B cell (primary cell): ENCODE measurements around the gene RNF112. TPM values are rescaled to one million over a fixed set of nuclear protein-coding genes. Genes with fewer than 3 reads are reported as not detected.
"Not testable (repeated sequence)": the region's sequence is repeated elsewhere in the genome, so short reads cannot be mapped to it uniquely, and the experiment has no call there.

ENCODE experiments used
- ATAC-seq: fragments of 200-7000 bp; cut with Tn5 transposase; one replicate; pipeline ENCODE4 v1.10.0; 2021; ENCODE audit warnings: low read depth, mild to moderate bottlenecking, moderate number of reproducible peaks, moderate library complexity
- CTCF ChIA-PET: fragments of 350-600 bp; sonication (Branson Sonifier 250); formaldehyde crosslinking; loops from one replicate; lab custom pipeline; 2021; ENCODE audit warnings: antibody characterized with exemption, inconsistent platforms; lab: Charles Lee
- POLR2A ChIA-PET: fragments of 350-600 bp; sonication (Branson Sonifier 250); formaldehyde crosslinking; loops from one replicate; lab custom pipeline; 2021; ENCODE audit warnings: antibody characterized with exemption; lab: Charles Lee
- DNase-seq: peaks from one replicate; pipeline ENCODE4 v3.0.0; 2013
- H2AFZ ChIP-seq: 2 replicates; pipeline ENCODE4 v1.6.1; 2012; ENCODE audit warnings: mild to moderate bottlenecking, low read depth, low read length; ENCODE audit not compliant: insufficient read depth, poor library complexity, severe bottlenecking
- H3K27ac ChIP-seq, 2 donors: 1 replicate in 1 of 2; 2 replicates in 1 of 2; pipeline ENCODE4 v1.5.1; 2012 to 2013; ENCODE audit warnings: low read length in 2 of 2, mild to moderate bottlenecking in 2 of 2, moderate library complexity in 1 of 2
- H3K27me3 ChIP-seq, 4 experiments: fragments of 200-600 bp in 1 of 4; sonication (generic) in 1 of 4; replicated peaks in 1 of 4; 1 replicate in 2 of 4; 2 replicates in 2 of 4; pipeline versions ENCODE4 v1.6.1 to v1.7.0; 2013 to 2016; ENCODE audit warnings: low read length in 3 of 4, mild to moderate bottlenecking in 2 of 4, mixed read lengths in 1 of 4, moderate library complexity in 1 of 4; ENCODE audit not compliant: insufficient read depth in 4 of 4, control insufficient read depth in 3 of 4; ENCODE audit errors: control extremely low read depth in 1 of 4
- H3K36me3 ChIP-seq, 2 experiments: replicated peaks in 1 of 2; 1 replicate in 1 of 2; 2 replicates in 1 of 2; pipeline versions ENCODE4 v1.6.1 to v1.7.1; 2013; ENCODE audit warnings: low read length in 1 of 2; ENCODE audit not compliant: insufficient read depth in 2 of 2, control insufficient read depth in 1 of 2; ENCODE audit errors: control extremely low read depth in 1 of 2, extremely low read depth in 1 of 2
- H3K4me1 ChIP-seq, 2 donors: fragments of 200-600 bp in 1 of 2; sonication (generic) in 1 of 2; 1 replicate in 1 of 2; 2 replicates in 1 of 2; pipeline versions ENCODE4 v1.5.1 to v1.6.1; 2013 to 2017; ENCODE audit warnings: low read length in 2 of 2; ENCODE audit not compliant: control insufficient read depth in 2 of 2, insufficient read depth in 2 of 2
- H3K4me2 ChIP-seq: replicated peaks from 2 replicates; pipeline ENCODE3; 2012; ENCODE audit warnings: mild to moderate bottlenecking, low read depth, low read length; ENCODE audit not compliant: poor library complexity, severe bottlenecking
- H3K4me3 ChIP-seq, 5 experiments: fragments of 200-600 bp in 1 of 5; sonication (generic) in 1 of 5; 1 replicate in 3 of 5; 2 replicates in 2 of 5; pipeline versions ENCODE4 v1.5.1 to v1.7.0; 2011 to 2016; ENCODE audit warnings: low read length in 4 of 5, mild to moderate bottlenecking in 4 of 5, low read depth in 2 of 5, control low read depth in 1 of 5, moderate library complexity in 1 of 5; ENCODE audit not compliant: insufficient read depth in 1 of 5; ENCODE audit errors: control extremely low read depth in 1 of 5, extremely low read depth in 1 of 5
- H3K79me2 ChIP-seq: fragments of 200-600 bp; sonication (generic); one replicate; pipeline ENCODE4 v1.6.0; 2016; ENCODE audit warnings: low read length; ENCODE audit not compliant: control insufficient read depth, insufficient read depth
- H3K9ac ChIP-seq: fragments of 200-600 bp; sonication (generic); 2 replicates; pipeline ENCODE4 v1.6.1; 2017; ENCODE audit warnings: mild to moderate bottlenecking, low read length, moderate library complexity
- H3K9me3 ChIP-seq, 3 donors: one replicate each; pipeline versions ENCODE4 v1.6.1 to v1.7.1; 2013; ENCODE audit warnings: low read length in 2 of 3; ENCODE audit not compliant: control insufficient read depth in 2 of 3, insufficient read depth in 1 of 3; ENCODE audit errors: control extremely low read depth in 1 of 3
- H4K20me1 ChIP-seq: 2 replicates; pipeline ENCODE4 v1.6.0; 2012; ENCODE audit warnings: mild to moderate bottlenecking, low read length; ENCODE audit not compliant: insufficient read depth, control insufficient read depth, poor library complexity, severe bottlenecking
- H3K27ac Mint-ChIP-seq: one replicate; pipeline ENCODE4 v1.8.0; 2021; ENCODE audit warnings: mixed read lengths
- H3K27me3 Mint-ChIP-seq: one replicate; pipeline ENCODE4 v1.8.0; 2021; ENCODE audit warnings: mixed read lengths
- H3K4me1 Mint-ChIP-seq: one replicate; pipeline ENCODE4 v1.8.0; 2021; ENCODE audit warnings: mixed read lengths
- H3K4me3 Mint-ChIP-seq: one replicate; pipeline ENCODE4 v1.8.0; 2021; ENCODE audit warnings: mixed read lengths
- H3K9me3 Mint-ChIP-seq: one replicate; pipeline ENCODE4 v1.8.0; 2022; ENCODE audit warnings: mixed read lengths; ENCODE audit not compliant: insufficient read depth
- EZH2 ChIP-seq: IDR thresholded peaks from 2 replicates; pipeline ENCODE4 v1.6.1; 2012; ENCODE audit warnings: borderline replicate concordance, low read depth, mild to moderate bottlenecking, moderate library complexity, low read length; ENCODE audit not compliant: insufficient read depth, poor library complexity, severe bottlenecking
- WGBS: methylation state at CpG from one replicate; pipeline ENCODE4 v1.1.5; 2013; ENCODE audit warnings: missing lambda C conversion rate; ENCODE audit not compliant: insufficient coverage; 5-methylcytosine and 5-hydroxymethylcytosine counted together
- intact Hi-C: fragments of 100-400 bp; cut with micrococcal nuclease; formaldehyde crosslinking; loops from one replicate; pipeline ENCODE4 v1.10.0; 2022
- polyA plus RNA-seq: library from polyadenylated mRNA; depleted of rRNA; stranded (reverse); fragments of >200 nt; gene quantifications from 2 replicates; pipeline ENCODE4 v1.2.3, GENCODE V29; 2012
- total RNA-seq, 2 donors: library from RNA; stranded (reverse); fragments of 120-200 nt in 1 of 2; gene quantifications; 1 replicate in 1 of 2; 2 replicates in 1 of 2; pipeline versions ENCODE4 v1.2.3 to v1.2.4, GENCODE V29; 2013 to 2022
- TF ChIP-seq, protein P1 (sequence below): fragments of 200-600 bp; IDR thresholded peaks from one replicate; pipeline ENCODE4 v1.8.0; 2022; ENCODE audit warnings: antibody characterized with exemption, mild to moderate bottlenecking

RNF112 gene
- total and polyA plus RNA-seq, 2 donors (not counting 1 experiment from before 2014, with no cell fraction given) = 0.30 to 0.62 TPM

- Histone ChIP-seq H3K9ac (no peak overlapping the region), H3K4me3 (no peak overlapping the region), H3K4me1 (peaks cover 47 to 54% of the 10 kb centered on the region in 2 donors), H3K36me3 (no peaks in the 10 kb centered on the region), H3K79me2 (no peaks in the 10 kb centered on the region), H4K20me1 (no peaks in the 10 kb centered on the region), H3K27me3 (peaks cover 0 to 1% (median 0%) of the 10 kb centered on the region in 4 experiments), H2AFZ (no peak overlapping the region), H3K9me3 (peaks cover 0 to 10% (median 0%) of the 10 kb centered on the region in 3 donors), H3K4me2 (peak overlapping the region; percentile 10), H3K27ac (peak overlapping the region in 1 of 2 donors; percentile 10)
- Mint-ChIP-seq H3K27ac (peak overlapping the region; percentile 73), H3K27me3 (no peaks in the 10 kb centered on the region), H3K4me3 (peak overlapping the region; percentile 13), H3K9me3 (no peaks in the 10 kb centered on the region), H3K4me1 (peaks cover 52% of the 10 kb centered on the region)
- DNase-seq (no peak), ATAC-seq (no peak)
- POLR2A ChIA-PET = interaction anchor here (0.7 kb wide), 1 partner anchor 84 kb away, joined by 3 read pairs; the partner anchor contains the start of gene MAPK7
- CTCF ChIA-PET = interaction anchor here (0.6 to 1.2 kb wide), 4 partner anchors 14 to 99 kb away, joined by 3 to 4 read pairs (median 4); partner anchors contain the start of gene B9D1
- 93% methylated on average over 3 of the region's 4 CpGs for WGBS
- TF ChIP-seq, protein P1, sequence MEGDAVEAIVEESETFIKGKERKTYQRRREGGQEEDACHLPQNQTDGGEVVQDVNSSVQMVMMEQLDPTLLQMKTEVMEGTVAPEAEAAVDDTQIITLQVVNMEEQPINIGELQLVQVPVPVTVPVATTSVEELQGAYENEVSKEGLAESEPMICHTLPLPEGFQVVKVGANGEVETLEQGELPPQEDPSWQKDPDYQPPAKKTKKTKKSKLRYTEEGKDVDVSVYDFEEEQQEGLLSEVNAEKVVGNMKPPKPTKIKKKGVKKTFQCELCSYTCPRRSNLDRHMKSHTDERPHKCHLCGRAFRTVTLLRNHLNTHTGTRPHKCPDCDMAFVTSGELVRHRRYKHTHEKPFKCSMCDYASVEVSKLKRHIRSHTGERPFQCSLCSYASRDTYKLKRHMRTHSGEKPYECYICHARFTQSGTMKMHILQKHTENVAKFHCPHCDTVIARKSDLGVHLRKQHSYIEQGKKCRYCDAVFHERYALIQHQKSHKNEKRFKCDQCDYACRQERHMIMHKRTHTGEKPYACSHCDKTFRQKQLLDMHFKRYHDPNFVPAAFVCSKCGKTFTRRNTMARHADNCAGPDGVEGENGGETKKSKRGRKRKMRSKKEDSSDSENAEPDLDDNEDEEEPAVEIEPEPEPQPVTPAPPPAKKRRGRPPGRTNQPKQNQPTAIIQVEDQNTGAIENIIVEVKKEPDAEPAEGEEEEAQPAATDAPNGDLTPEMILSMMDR = no peak
- no peak for TF ChIP-seq EZH2
- intact Hi-C loops = loop anchor here (2.0 kb wide), 1 partner anchor 15 kb away; no protein-coding TSS in a partner anchor
These were observed 50.6 kb downstream of the RNF112 start for GRCh38 chr17:19461681-19462080.

DNA sequence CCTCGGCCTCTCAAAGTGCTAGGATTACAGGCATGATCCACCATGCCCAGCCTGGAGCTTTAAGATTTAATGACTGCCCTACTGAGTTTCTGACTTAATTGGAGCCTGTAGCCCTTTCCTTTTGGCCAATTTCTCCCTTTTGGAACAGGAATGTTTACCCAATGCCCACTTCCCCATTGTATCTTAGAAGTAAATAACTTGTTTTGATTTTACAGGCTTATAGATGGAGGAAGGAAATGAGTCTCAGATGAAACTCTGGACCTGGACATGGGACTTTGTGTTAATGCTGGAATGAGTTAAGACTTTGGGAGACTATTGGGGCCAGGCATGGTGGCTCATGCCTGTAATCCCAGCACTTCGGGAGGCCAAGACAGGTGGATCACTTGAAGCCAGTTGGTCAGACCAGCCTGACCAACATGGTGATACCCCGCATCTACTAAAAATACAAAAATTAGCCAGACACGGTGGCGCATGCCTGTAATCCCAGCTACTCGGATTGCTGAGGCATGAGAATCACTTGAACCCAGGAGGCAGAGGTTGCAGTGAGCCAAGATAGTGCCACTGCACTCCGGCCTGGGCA is 51.5 kb downstream of the RNF112 start:
- Mint-ChIP-seq H3K4me3 (peak overlapping the region; percentile 74), H3K27ac (peak overlapping the region; percentile 91), H3K4me1 (peaks cover 48% of the 10 kb centered on the region)
- not testable (repeated sequence) for H3K4me3 ChIP-seq, H3K9me3 Mint-ChIP-seq, H3K9me3 ChIP-seq, H3K36me3 ChIP-seq, H3K27me3 Mint-ChIP-seq, H3K79me2 ChIP-seq, ATAC-seq, H4K20me1 ChIP-seq, H3K27me3 ChIP-seq, DNase-seq
- Histone ChIP-seq H3K4me2 (peak overlapping the region; percentile 69), H2AFZ (peak overlapping the region; percentile 39), H3K27ac (peak overlapping the region; percentile 78 to 86), H3K9ac (peak overlapping the region; percentile 15), H3K4me1 (peaks cover 47 to 54% of the 10 kb centered on the region in 2 donors)
- intact Hi-C loops = loop anchor here (1.0 to 2.0 kb wide), 5 partner anchors 16 to 186 kb away; partner anchors contain the start of genes ALDH3A2, B9D1 and MAPK7
- CTCF ChIA-PET = interaction anchor here (0.5 to 1.5 kb wide), 4 partner anchors 14 to 303 kb away, joined by 3 to 4 read pairs (median 3); partner anchors contain the start of gene MAPK7
- 89% methylated on average over 6 of the region's 7 CpGs for WGBS
- POLR2A ChIA-PET = interaction anchor here (1.5 kb wide), 1 partner anchor 85 kb away, joined by 10 read pairs; the partner anchor contains the start of gene MAPK7
